ENCODE results near the gene PTPRG.

PTPRG gene

DNA sequence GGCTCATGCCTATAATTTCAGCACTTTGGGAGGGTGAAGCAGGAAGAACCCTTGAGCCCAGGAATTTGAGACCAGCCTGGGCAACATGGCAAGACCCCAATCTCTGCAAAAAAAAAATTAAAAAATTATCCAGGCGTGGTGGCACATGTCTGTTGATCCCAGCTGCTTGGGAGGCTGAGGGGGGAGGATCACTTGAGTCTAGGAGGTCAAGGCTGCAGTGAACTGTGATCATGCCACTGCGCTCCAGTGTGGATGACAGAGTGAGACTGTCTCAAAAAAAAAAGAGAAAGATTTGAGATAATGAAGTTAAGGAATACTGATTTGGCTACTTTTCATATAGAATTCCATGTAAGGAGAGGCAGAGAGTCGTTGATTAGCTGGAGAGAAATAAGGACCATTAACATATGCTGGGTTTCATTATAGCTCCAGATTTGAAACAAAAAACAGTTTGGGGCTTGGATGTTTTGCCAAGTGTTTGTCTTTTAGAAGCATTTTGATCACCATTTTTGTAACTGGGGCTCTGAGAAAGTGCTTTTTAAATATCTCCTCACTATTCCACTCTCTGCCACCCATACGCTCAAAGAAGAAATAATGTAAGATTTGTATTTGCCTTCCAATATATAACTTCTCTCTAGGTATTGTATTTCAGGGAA lies 597.8 kb downstream of the PTPRG start:
- DNase-seq (ENCODE audit: low spot score): no peak

DNA sequence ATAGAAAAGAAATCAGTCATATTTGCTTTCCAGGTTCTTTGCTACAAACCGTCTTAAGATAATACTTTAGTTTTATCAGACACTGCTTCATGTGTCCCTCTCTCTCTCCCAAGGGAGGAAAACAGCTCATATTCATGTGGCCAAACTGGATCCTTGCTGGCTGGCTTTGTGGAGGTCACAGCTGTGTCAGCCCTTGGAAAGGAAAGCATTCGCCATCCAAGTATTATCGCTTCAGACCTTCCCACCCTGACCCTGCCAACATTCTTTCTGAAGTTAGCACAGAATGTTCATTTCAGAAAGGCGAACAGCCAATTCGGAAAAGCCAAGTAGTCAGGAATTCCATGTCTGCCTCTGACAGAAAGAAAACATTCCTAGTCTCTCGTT lies 598.3 kb downstream of the PTPRG start:
- DNase-seq (ENCODE audit: low spot score): no peak

DNA sequence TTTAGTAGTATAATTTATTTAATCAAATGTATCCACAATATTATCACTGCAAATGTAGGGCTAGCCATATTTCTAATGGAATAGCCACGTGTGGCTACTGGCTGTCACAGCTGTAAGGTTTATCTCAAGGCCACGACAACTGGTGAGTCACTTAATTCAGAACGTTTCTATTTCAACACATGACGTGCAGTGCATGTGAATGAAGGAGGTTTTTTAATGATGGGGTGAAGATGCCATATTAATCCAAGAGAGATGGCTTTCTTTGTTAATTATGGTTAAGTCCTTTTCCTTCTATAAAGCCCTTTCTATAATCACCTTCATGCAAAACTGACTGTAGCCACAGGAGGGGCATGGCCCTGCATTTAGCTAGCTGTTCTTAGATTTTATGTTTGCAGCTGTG lies 600.0 kb downstream of the PTPRG start:
- DNase-seq (ENCODE audit: low spot score): no peak

DNA sequence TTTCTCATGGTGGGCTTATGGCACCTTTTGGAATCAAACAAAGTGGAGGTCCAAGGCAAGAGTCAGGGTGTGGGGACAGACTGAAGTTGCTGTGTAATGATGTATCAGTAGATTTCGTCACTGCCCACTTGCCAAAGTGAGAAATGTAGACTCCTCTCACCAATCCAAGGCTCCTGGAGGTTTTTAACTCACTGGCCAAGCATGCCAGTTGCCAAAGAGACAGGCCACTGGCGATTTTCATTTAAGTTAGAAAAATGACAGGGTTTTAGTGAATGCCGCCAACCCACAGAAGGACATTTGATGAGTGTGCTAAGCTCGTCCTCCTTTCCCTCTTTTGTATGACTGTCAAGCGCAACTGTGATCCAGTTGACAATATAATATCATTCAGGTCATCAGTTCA lies 602.8 kb downstream of the PTPRG start:
- DNase-seq (ENCODE audit: low spot score): no peak

DNA sequence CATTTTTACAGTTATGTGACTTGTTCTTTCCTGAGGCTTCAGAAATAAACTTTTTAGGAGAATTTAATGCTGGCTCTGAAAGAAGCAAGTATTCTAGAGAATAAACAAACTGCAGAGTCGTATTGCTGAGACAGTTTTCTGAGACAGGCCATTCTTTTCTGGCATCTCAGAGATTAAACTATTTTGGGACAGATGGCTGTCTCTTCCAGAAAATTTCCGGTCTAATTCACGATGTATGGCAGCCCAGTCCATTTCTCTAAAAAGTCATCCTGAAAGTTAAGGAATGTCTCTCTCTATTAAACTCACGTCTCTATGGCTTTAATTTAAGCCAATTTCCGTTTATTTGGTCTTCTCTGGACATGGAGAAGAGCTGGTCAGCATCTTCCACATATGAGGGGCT lies 603.4 kb downstream of the PTPRG start:
- DNase-seq (ENCODE audit: low spot score): no peak

DNA sequence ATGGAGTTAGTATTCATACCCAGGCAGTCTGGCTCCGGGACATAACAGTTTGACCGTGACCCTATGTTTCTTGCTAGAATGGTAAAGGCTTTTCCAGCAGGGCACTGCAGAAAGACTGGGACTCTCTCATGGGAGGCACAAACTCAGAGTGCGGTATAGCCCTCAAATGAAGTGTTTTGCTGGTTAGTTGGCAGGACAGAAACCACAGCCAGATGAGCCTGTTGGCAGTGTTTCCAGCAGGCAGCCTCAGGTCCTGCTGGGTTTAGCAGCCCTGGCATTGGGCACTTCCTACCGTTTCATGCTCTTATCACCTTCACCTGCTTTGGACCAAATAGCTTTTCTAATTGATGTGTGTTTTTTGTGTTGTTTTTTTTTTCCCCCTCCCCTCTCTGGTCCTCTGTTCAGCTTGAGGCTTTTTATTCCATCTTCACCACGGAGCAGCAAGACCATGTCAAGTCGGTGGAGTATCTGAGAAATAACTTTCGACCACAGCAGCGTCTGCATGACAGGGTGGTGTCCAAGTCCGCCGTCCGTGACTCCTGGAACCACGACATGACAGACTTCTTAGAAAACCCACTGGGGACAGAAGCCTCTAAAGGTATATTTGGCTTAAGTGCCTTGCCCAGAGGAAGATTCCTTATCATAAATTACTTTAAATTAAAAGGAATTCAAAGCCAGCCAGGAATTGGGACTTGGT lies 606.3 kb downstream of the PTPRG start:
- DNase-seq (ENCODE audit: low spot score): no peak

DNA sequence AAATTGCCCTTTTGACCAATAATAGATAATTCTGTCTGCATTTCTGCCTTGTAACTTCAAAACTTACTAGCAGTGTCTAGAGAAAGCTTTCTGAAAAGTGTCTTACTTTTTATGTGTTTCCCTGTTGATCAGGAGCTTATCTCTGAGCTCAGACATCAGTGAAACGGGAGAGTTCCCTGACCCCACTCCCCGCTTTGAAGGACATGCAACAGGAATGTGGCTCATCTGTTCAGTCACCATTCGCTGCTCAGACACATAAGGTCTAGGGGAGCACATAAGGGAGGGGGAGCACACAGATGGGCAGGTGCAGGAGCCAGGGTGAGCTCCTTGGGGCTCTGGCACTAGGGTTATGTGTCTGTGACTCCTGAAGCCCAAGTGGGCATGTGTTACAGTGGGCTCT lies 607.0 kb downstream of the PTPRG start:
- DNase-seq (ENCODE audit: low spot score): no peak

DNA sequence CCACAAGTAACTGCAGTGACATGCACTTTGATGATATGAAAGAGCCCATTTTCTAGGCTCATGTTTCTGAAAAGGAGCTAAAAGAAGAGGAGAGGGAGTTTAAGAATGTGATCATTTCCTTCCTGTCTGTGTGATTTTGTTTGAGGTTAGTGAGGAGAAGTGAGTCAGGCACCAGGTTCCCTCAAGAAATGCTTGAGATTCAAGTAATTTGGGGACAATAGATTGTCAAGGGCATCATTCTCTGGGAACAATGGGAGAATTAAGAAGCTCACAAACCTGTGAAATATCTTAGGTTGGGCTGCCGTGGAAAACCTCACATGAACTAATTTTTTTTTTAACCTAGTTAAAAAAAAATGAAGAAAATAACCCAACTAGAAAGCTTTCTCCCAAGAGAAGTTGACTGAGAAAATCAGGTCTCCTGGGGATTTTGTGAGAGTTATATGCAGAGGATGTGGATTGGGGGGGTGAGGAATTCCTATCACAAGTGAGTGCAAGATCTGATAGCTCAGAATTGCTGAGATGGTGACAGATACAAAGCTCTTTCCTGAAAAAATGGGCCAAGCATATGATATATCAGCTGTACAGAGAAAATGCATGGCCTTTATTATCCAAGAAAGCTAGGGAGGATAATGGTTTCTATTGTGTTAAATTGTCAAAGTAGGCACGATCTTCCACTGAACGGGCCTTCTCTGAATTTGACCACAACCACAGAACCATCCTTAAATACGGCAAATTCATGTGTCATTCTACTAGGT lies 608.7 kb downstream of the PTPRG start:
- DNase-seq (ENCODE audit: low spot score): no peak

DNA sequence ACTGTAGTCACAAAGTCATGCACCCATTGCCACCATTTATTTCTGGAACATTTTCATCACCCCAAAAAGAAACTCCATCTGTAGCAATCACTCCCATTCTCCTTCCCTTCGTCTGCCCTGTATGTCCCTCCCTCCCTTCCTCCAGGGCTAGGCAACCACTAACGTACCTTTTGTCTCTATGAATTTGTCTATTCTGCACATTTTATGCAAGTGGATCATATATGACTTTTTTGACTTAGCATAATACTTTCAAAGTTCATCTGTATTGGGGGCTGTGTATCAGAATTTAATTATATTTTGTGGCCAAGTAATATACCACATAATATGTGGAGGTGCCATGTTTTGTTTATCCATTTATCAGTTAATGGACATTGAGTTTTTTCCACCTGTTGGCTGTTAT lies 610.4 kb downstream of the PTPRG start:
- DNase-seq (ENCODE audit: low spot score): no peak

DNA sequence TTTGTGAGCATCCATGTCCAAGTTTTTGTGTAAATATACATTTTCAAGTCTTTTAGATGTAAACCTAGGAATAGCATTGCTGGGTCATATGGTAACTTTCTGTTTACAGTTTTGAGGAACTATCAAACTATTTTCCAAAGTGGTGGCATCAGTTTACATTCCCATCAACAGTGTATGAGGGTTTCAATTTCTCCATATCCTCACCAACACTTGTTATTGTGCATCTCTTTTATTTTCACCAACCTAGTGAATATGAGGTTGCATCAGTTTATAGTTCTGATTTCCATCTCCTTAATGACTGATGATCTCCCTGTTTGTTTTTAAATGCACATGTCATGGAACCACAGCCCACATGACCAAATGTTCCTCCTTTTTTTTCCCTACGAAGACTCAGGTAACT lies 610.8 kb downstream of the PTPRG start:
- no peak for DNase-seq (ENCODE audit: low spot score)

DNA sequence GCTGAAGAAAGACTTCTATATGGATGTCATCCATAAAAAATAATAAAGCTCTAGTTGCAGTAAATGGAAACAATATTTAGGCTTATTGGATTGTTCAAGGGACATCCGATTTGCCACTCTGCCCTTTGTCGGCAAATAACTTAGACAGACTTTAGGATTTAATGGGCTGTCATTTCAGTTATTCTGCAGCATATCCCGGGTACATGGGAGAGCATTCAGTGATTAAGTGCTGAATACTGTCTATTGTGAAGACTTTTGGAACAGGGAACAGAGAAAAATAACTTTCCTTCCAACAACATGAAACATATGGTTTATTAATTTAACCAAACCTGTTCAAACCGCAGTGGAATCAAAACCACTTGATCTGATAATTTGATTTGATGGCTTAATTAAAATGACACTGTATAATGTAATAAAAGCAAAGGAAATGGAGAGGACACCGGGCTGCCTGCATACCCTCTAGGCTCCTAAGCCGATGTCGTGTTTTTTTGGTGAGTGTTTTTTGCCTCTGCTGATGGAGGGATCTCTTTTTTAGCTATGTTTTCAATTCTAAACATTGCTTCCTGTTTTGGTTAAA lies 612.7 kb downstream of the PTPRG start:
- no peak for DNase-seq (ENCODE audit: low spot score)

DNA sequence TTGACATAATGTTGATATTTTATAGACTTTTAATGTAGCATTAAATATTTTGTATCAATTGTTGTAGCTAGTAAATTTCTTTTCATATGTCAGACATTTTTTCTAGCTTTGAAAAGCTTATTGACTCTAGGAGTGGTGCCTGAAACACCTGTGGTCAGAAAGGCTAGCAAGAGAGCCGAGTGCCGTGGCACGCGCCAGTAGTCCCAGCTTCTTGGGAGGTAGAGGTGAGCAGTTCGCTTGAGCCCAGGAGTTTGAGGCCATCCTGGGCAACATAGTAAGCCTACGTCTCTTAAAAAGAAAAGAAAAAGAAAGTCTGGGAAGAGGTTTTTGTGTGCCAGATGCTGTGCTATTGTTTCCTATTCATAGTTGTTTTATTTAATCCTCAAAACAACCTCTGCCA lies 613.8 kb downstream of the PTPRG start:
- DNase-seq (ENCODE audit: low spot score): no peak

DNA sequence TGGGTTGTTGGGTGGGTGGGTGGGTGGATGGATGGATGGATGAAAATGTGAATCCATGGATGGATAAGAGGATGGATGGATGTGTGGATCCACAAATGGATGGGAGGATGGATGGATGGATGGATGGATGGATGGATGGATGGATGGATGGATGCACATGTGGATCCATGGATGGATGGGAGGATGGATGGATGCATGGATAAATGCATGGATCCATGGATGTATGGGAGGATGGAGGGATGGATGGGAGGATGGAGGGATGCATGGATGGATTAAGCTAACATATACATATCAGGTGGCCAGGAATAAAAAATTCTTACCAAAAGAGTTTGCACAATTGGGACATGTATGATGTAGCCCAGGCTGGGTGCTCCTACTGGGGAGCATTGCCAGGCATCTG lies 616.7 kb downstream of the PTPRG start:
- DNase-seq (ENCODE audit: low spot score): no peak

DNA sequence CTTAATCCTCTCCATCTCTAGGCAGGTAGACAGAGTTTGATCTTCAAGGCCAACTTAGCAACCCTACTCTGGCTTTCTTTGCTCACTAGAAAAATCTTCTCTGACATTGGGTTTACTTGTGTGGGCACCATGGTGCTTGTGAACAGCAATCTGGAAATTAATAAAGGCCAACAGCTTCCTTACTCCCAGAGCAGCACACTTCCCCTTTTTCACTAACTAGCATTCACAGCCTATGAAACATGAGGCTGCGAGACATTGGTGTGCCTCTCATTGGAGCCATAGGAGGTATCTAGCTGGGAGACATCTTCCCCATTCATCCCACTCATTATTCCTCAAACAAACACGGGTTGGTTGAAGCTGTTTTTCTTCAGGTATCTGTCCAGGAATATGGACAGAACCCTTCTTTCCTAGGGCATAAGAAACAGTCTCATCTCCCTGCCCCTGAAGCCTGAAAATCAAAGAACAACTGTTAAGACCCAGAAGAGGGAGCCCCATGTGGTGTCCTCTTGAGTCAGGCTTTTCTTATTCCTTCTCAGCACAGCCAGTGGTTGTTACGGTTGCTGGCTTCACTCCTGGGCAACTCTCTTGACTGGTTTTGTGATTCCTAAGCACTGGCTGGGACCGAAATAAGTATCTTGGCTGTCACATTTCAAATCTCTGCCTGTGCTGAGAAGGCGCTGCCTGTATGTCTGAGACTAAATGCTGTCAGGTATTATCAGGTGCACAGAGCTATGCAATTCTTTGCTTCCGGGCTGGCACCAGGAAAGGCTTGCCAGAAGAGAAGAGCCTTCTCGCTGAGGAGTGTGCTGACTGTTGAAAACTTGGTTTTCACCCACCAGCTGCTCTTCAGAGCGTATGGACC lies 617.6 kb downstream of the PTPRG start:
- DNase-seq (ENCODE audit: low spot score): no peak

DNA sequence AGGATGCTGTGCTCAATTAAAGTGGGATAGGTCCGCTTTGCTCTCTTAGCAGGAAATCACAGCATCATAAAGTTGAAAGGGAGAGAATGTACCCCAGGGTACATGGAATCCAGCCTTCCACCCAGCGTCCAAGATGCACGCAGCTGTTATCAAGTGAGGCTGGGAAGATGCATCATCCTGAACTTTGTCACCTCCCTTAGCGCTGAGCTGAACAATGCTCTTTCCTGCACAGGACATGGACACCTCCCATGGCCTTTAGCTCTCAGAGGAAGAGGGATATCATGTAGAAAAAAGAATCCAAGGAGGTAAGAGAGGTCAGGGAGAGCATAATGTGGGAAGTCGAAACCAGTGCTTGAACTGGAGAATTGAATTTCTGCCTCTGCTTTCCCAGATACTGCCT lies 619.1 kb downstream of the PTPRG start:
- DNase-seq (ENCODE audit: low spot score): no peak

DNA sequence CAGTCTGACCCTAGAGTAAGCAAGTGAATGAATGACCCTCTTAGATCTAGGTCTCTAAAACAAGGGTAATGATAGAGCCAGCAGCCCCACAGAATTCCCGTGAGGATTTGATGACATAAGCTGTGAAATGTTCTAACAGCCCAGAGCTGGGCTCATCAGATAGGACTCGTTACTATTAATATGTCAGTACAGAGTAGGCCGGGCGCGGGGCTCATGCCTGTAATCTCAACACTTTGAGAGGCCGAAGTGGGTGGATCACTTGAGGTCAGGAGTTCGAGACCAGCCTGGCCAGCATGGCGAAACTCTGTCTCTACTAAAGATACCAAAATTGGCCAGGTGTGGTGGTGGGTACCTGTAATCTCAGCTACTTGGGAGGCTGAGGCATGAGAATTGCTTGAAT lies 621.7 kb downstream of the PTPRG start:
- no peak for DNase-seq (ENCODE audit: low spot score)

DNA sequence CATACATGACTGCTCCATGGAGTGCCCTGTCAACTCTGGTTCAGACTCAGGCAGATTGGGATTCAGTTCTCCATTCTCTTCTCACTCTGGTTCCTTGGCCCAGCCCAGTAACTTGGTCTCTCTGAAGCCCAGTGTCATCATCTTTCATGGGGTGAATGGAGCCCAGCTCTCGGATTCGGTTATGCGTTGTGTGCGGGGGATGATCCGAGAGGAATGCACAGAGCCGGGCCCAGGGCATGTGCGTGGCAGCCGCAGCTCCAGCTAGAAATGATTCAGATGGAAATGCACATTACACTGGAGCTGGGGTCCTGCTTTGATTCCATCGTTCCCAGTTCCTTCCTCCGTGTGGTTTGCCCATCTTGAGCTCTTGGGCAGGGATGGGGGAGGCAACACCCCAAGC lies 622.6 kb downstream of the PTPRG start:
- DNase-seq (ENCODE audit: low spot score): no peak

DNA sequence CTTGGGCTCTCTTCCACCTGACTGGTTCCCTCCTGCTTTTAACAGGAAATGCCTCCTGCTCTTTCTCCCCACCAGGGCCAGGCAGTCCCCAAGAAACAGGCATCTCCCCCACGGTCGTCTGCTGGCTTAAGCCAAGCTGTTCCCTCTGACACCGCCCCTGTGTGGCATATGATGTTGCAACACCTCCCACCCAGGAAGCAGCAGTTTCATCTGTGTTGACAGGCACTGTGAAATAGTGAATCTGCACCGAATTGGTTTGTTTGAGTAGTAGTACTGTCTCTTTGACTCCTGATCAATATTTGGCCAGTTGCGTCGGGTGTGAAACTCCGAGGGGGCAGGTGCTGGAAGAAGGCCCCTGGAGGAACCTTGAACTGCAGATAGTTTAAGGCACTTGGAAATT lies 623.2 kb downstream of the PTPRG start:
- DNase-seq (ENCODE audit: low spot score): no peak

DNA sequence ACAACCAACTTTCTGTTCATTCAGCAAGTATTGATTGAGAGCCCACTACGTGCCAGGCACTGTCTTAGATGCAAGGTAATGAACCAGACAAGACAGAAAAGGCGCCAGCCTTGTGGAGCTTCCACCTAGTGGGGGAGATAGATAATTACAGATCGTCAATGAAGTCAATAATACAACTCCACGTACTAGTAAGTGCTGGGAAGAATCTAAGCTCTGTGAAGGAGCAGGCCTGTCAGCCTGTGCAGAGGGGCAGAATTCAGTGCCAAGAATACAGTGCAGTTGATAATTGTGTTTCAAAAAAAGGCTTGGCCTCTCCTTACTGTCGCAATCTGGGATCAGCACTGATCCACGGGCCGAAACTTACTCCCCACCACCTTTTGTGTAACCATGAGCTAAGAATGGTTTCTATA lies 625.7 kb downstream of the PTPRG start:
- no peak for DNase-seq (ENCODE audit: low spot score)

DNA sequence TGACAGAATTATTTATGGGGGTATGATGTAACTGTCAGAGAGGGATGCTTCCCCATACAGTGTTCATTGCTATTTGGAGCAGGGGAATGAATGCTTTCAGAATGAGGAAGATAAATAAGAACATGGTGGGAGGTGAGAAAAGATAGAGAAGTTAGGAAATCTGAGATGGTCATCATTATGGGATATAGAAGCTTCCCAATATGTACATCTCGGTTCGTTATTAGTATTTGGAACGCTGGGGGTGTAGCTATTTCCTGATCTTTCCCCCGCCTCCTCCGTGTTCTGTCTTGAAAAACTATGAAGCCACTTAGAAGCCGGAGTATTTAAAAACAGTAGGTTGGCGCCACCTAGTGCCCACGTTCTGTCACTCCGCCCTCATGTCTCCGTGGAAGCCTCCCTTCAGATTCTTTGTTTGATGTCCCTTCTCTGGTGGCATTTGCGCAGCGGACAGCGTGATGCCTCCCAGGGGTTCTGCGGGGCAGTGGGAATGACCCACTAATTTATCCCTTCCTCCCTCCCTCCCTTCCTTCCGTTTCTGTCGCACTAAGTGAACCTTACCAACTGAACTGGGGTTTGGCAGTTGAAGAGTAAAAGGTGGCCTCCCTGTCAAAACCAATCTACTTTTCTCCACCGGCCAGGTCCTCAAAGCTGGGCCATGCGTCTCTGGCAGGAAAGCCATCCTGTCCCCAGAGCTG lies 627.5 kb downstream of the PTPRG start:
- DNase-seq (ENCODE audit: low spot score): peak; percentile 54

DNA sequence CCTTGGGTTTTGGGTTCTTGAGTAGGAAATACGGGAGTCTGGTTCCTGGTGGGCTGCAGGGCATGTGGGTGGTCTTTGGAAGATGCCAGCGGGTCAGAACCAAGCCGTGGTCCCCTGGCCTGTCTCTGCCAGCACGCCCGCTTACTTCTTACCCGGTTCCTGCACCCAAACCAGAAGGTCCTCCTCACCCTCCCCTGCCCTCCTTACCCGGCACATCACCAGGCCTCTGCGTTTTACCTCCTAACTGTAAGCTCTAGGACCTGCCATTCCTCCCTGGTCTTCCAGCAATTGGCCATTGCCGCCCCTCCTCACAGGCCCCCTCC lies 628.0 kb downstream of the PTPRG start:
- DNase-seq (ENCODE audit: low spot score): no peak

DNA sequence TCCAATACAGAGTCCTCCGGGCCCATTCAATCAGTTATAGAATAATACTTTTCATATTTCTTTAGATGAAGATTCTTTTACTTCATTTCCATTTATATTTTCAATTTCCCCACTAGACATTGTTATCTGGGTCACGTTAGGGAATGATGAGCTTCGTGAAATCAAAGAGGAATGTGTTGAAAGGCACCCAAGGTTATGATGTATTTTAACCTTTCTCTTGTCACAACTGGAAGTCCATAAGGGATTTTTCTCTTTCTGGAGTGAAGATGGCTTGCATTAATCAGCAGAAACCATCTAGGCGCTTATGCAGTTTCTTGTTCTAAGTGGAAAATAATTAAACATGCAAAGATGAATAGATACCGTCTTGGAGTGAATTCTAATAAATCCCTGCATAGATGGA lies 631.5 kb downstream of the PTPRG start:
- no peak for DNase-seq (ENCODE audit: low spot score)

All from CD4-positive, alpha-beta T cell treated with Interleukin-2 at 100 ng/mL for 4 hours (primary cell).